ENCODE results near the gene MAFG.
"Not testable (repeated sequence)": the region's sequence is repeated elsewhere in the genome, so short reads cannot be mapped to it uniquely, and the experiment has no call there.

MAFG gene

GRCh38 chr17:81957691-81958432, 30.3 kb upstream of the MAFG start:
- Histone ChIP-seq H3K9me3 (ENCODE audit: control insufficient read depth in 5 of 5, low read length in 5 of 5) (no peaks in the 10 kb centered on the region), H3K4me1 (ENCODE audit: control insufficient read depth in 5 of 5, insufficient read depth in 5 of 5, low read length in 5 of 5) (peaks cover 0 to 20% (median 12%) of the 10 kb centered on the region in 5 donors), H3K27ac (ENCODE audit: low read depth, low read length) (no peak overlapping the region), H3K27me3 (ENCODE audit: control insufficient read depth in 5 of 5, insufficient read depth in 4 of 5, low read length in 5 of 5) (peaks cover 39 to 64% (median 49%) of the 10 kb centered on the region in 5 donors), H3K36me3 (ENCODE audit: control insufficient read depth in 5 of 5, insufficient read depth in 5 of 5, low read length in 5 of 5) (no peaks in the 10 kb centered on the region), H3K9ac (ENCODE audit: low read length in 5 of 5) (no peak overlapping the region), H3K4me3 (ENCODE audit: low read depth in 1 of 5, low read length in 5 of 5) (no peak overlapping the region)

GRCh38 chr17:81956607-81957589, 29.4 kb upstream of the MAFG start:
- H3K27ac ChIP-seq (ENCODE audit: low read depth, low read length): no peak overlapping the region
- no peak overlapping the region for H3K9ac ChIP-seq (ENCODE audit: low read length in 5 of 5)
- H3K4me1 ChIP-seq (ENCODE audit: control insufficient read depth in 5 of 5, insufficient read depth in 5 of 5, low read length in 5 of 5): peaks cover 0 to 20% (median 12%) of the 10 kb centered on the region in 5 donors
- peaks cover 34 to 56% (median 42%) of the 10 kb centered on the region in 5 donors for H3K27me3 ChIP-seq (ENCODE audit: control insufficient read depth in 5 of 5, insufficient read depth in 4 of 5, low read length in 5 of 5)
- H3K9me3 ChIP-seq (ENCODE audit: control insufficient read depth in 5 of 5, low read length in 5 of 5): no peaks in the 10 kb centered on the region
- no peak overlapping the region for H3K4me3 ChIP-seq (ENCODE audit: low read depth in 1 of 5, low read length in 5 of 5)
- no peaks in the 10 kb centered on the region for H3K36me3 ChIP-seq (ENCODE audit: control insufficient read depth in 5 of 5, insufficient read depth in 5 of 5, low read length in 5 of 5)

- Histone ChIP-seq H3K27me3 (ENCODE audit: control insufficient read depth in 5 of 5, insufficient read depth in 4 of 5, low read length in 5 of 5) (peaks cover 32 to 51% (median 39%) of the 10 kb centered on the region in 5 donors), H3K9me3 (ENCODE audit: control insufficient read depth in 5 of 5, low read length in 5 of 5) (no peaks in the 10 kb centered on the region), H3K27ac (ENCODE audit: low read depth, low read length) (no peak overlapping the region), H3K4me1 (ENCODE audit: control insufficient read depth in 5 of 5, insufficient read depth in 5 of 5, low read length in 5 of 5) (peaks cover 0 to 15% (median 12%) of the 10 kb centered on the region in 5 donors), H3K36me3 (ENCODE audit: control insufficient read depth in 5 of 5, insufficient read depth in 5 of 5, low read length in 5 of 5) (no peaks in the 10 kb centered on the region), H3K9ac (ENCODE audit: low read length in 5 of 5) (no peak overlapping the region), H3K4me3 (ENCODE audit: low read depth in 1 of 5, low read length in 5 of 5) (no peak overlapping the region)
Measured at GRCh38 chr17:81955756-81956544, 28.4 kb upstream of the MAFG start.

- Histone ChIP-seq H3K36me3 (ENCODE audit: control insufficient read depth in 5 of 5, insufficient read depth in 5 of 5, low read length in 5 of 5) (no peaks in the 10 kb centered on the region), H3K27ac (ENCODE audit: low read depth, low read length) (no peak overlapping the region), H3K27me3 (ENCODE audit: control insufficient read depth in 5 of 5, insufficient read depth in 4 of 5, low read length in 5 of 5) (peaks cover 27 to 46% (median 34%) of the 10 kb centered on the region in 5 donors), H3K4me3 (ENCODE audit: low read depth in 1 of 5, low read length in 5 of 5) (no peak overlapping the region), H3K9ac (ENCODE audit: low read length in 5 of 5) (no peak overlapping the region), H3K9me3 (ENCODE audit: control insufficient read depth in 5 of 5, low read length in 5 of 5) (no peaks in the 10 kb centered on the region), H3K4me1 (ENCODE audit: control insufficient read depth in 5 of 5, insufficient read depth in 5 of 5, low read length in 5 of 5) (peaks cover 0 to 10% (median 8%) of the 10 kb centered on the region in 5 donors)
Measured at GRCh38 chr17:81955058-81955681, 27.6 kb upstream of the MAFG start.

- Histone ChIP-seq H3K9me3 (ENCODE audit: control insufficient read depth in 5 of 5, low read length in 5 of 5) (no peaks in the 10 kb centered on the region), H3K9ac (ENCODE audit: low read length in 5 of 5) (no peak overlapping the region), H3K36me3 (ENCODE audit: control insufficient read depth in 5 of 5, insufficient read depth in 5 of 5, low read length in 5 of 5) (no peaks in the 10 kb centered on the region), H3K4me3 (ENCODE audit: low read depth in 1 of 5, low read length in 5 of 5) (no peak overlapping the region), H3K27me3 (ENCODE audit: control insufficient read depth in 5 of 5, insufficient read depth in 4 of 5, low read length in 5 of 5) (peaks cover 24 to 42% (median 33%) of the 10 kb centered on the region in 5 donors), H3K27ac (ENCODE audit: low read depth, low read length) (no peak overlapping the region), H3K4me1 (ENCODE audit: control insufficient read depth in 5 of 5, insufficient read depth in 5 of 5, low read length in 5 of 5) (peaks cover 0 to 4% (median 3%) of the 10 kb centered on the region in 5 donors)
Measured at GRCh38 chr17:81954131-81955057, 26.9 kb upstream of the MAFG start.

- not testable (repeated sequence) for H3K36me3 ChIP-seq (ENCODE audit: control insufficient read depth in 5 of 5, insufficient read depth in 5 of 5, low read length in 5 of 5); H3K9ac ChIP-seq (ENCODE audit: low read length in 5 of 5); H3K4me1 ChIP-seq (ENCODE audit: control insufficient read depth in 5 of 5, insufficient read depth in 5 of 5, low read length in 5 of 5); H3K9me3 ChIP-seq (ENCODE audit: control insufficient read depth in 5 of 5, low read length in 5 of 5); H3K4me3 ChIP-seq (ENCODE audit: low read depth in 1 of 5, low read length in 5 of 5); H3K27ac ChIP-seq (ENCODE audit: low read depth, low read length)
- peaks cover 17 to 32% (median 24%) of the 10 kb centered on the region in 5 donors for H3K27me3 ChIP-seq (ENCODE audit: control insufficient read depth in 5 of 5, insufficient read depth in 4 of 5, low read length in 5 of 5)
Measured at GRCh38 chr17:81953443-81953842, 25.9 kb upstream of the MAFG start.

- Histone ChIP-seq H3K4me3 (ENCODE audit: low read depth in 1 of 5, low read length in 5 of 5) (no peak overlapping the region), H3K27me3 (ENCODE audit: control insufficient read depth in 5 of 5, insufficient read depth in 4 of 5, low read length in 5 of 5) (peaks cover 11 to 26% (median 18%) of the 10 kb centered on the region in 5 donors), H3K9ac (ENCODE audit: low read length in 5 of 5) (no peak overlapping the region), H3K9me3 (ENCODE audit: control insufficient read depth in 5 of 5, low read length in 5 of 5) (no peaks in the 10 kb centered on the region), H3K27ac (ENCODE audit: low read depth, low read length) (no peak overlapping the region), H3K4me1 (ENCODE audit: control insufficient read depth in 5 of 5, insufficient read depth in 5 of 5, low read length in 5 of 5) (no peaks in the 10 kb centered on the region), H3K36me3 (ENCODE audit: control insufficient read depth in 5 of 5, insufficient read depth in 5 of 5, low read length in 5 of 5) (no peaks in the 10 kb centered on the region)
Measured at GRCh38 chr17:81952792-81953228, 25.3 kb upstream of the MAFG start.

GRCh38 chr17:81951785-81952684, 24.5 kb upstream of the MAFG start:
- H3K9ac ChIP-seq (ENCODE audit: low read length in 5 of 5): no peak overlapping the region
- H3K4me3 ChIP-seq (ENCODE audit: low read depth in 1 of 5, low read length in 5 of 5): no peak overlapping the region
- peaks cover 10 to 18% (median 12%) of the 10 kb centered on the region in 5 donors for H3K27me3 ChIP-seq (ENCODE audit: control insufficient read depth in 5 of 5, insufficient read depth in 4 of 5, low read length in 5 of 5)
- H3K4me1 ChIP-seq (ENCODE audit: control insufficient read depth in 5 of 5, insufficient read depth in 5 of 5, low read length in 5 of 5): no peaks in the 10 kb centered on the region
- no peak overlapping the region for H3K27ac ChIP-seq (ENCODE audit: low read depth, low read length)
- H3K9me3 ChIP-seq (ENCODE audit: control insufficient read depth in 5 of 5, low read length in 5 of 5): no peaks in the 10 kb centered on the region
- H3K36me3 ChIP-seq (ENCODE audit: control insufficient read depth in 5 of 5, insufficient read depth in 5 of 5, low read length in 5 of 5): no peaks in the 10 kb centered on the region

All from subcutaneous abdominal adipose tissue (tissue), 5 donors.